ENCODE data around the gene CYBA. TPM values are rescaled to one million over a fixed set of nuclear protein-coding genes. Genes with fewer than 3 reads are reported as not detected.
A peak's percentile ranks its signal among the peaks of the same experiment; 100 is the strongest.
"Not testable (repeated sequence)": the region's sequence is repeated elsewhere in the genome, so short reads cannot be mapped to it uniquely, and the experiment has no call there.

Gene CYBA
- total RNA-seq, 1 experiment from 2014 or later, result 0.10 TPM

DNA sequence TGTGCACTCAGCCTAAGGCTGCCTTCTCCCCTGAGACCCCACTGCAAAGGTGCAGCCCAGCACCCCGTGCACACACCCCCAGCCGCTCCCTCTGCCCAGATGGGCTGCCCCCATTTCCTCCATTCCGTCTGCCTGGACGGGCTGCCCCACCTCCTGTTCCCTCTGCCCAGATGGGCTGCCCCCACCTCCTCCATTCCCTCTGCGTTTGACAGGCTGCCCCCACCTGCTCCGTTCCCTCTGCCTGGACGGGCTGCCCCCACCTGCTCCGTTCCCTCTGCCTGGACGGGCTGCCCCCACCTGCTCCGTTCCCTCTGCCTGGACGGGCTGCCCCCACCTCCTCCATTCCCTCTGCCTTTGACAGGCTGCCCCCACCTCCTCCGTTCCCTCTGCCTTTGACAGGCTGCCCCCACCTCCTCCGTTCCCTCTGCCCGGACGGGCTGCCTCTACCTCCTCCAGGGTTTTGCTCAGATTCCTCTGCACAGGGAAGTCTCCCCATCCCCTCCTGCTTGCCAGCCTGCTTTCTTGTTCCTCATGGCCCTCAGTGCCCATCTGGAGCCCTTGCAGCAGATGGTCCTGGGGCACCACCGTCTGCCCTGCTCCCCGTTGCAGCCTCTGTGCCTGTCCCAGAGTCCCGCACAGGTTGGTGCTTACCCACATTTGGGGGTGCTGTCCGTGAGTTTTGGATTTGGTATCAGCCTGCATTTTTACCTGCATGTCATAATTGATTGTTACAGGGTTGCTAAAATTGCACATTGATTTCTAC lies 35.9 kb downstream of the CYBA start:
- DNase-seq (ENCODE audit: low read depth), result no peak

- DNase-seq (ENCODE audit: low read depth), result no peak
Measured at GRCh38 chr16:88613911-88614817, 36.7 kb downstream of the CYBA start.

DNA sequence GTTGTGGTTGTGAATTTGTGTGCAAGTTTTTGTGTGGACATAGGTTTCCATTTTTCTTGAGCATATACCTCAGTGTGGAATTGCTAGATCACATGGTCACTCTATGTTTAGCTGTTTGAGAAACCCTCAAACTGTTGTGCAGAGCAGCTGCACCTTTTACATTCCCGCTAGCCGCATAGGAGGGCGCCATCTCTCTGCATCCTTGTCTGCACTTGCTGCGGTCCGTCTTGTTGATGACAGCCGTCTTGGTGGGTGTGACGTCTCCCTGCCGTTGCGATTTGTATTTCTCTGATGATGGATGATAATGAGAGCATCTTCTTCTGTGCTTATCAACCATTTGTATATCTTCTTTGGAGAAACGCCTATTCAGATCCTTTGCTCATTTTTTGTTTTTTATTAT lies 37.6 kb downstream of the CYBA start:
- DNase-seq (ENCODE audit: low read depth), result no peak

GRCh38 chr16:88610909-88611812 lies 39.7 kb downstream of the CYBA start:
- no peak for DNase-seq (ENCODE audit: low read depth)

- no peak for DNase-seq (ENCODE audit: low read depth)
Measured at GRCh38 chr16:88610080-88610479, 40.8 kb downstream of the CYBA start.

GRCh38 chr16:88609426-88609825 lies 41.4 kb downstream of the CYBA start:
- DNase-seq (ENCODE audit: low read depth), result not testable (repeated sequence)

- DNase-seq (ENCODE audit: low read depth), result no peak
Measured at GRCh38 chr16:88608076-88608475, 42.8 kb downstream of the CYBA start.

- DNase-seq (ENCODE audit: low read depth), result no peak
Measured at GRCh38 chr16:88606148-88606757, 44.6 kb downstream of the CYBA start.

GRCh38 chr16:88605186-88606147 lies 45.4 kb downstream of the CYBA start:
- DNase-seq (ENCODE audit: low read depth), result no peak

DNA sequence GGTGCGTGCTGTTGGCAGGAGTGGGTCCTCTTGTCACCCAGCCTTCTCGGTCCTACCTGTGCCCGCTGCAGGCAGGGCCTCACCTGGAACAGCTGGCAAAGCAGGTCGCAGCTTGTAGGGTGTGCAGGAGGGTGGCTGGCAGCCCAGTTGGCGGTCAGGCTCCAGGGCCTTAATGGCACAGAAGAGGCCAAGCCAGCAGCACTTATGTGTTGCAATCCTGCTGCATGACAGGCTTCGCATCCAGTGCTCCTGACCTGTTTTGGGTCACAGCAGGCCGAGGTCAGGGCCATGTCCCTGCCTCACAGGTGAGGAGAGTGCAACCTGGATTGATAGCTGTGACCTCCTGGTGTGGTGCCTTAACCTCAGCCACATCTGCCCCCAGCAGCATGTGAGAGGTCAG lies 48.8 kb downstream of the CYBA start:
- DNase-seq (ENCODE audit: low read depth), result no peak

GRCh38 chr16:88601313-88602036 lies 49.4 kb downstream of the CYBA start:
- no peak for DNase-seq (ENCODE audit: low read depth)

GRCh38 chr16:88600539-88600896 lies 50.3 kb downstream of the CYBA start:
- no peak for DNase-seq (ENCODE audit: low read depth)

- DNase-seq (ENCODE audit: low read depth), result no peak
Measured at GRCh38 chr16:88599825-88600538, 50.9 kb downstream of the CYBA start.

GRCh38 chr16:88599092-88599733 lies 51.6 kb downstream of the CYBA start:
- DNase-seq (ENCODE audit: low read depth), result no peak

DNA sequence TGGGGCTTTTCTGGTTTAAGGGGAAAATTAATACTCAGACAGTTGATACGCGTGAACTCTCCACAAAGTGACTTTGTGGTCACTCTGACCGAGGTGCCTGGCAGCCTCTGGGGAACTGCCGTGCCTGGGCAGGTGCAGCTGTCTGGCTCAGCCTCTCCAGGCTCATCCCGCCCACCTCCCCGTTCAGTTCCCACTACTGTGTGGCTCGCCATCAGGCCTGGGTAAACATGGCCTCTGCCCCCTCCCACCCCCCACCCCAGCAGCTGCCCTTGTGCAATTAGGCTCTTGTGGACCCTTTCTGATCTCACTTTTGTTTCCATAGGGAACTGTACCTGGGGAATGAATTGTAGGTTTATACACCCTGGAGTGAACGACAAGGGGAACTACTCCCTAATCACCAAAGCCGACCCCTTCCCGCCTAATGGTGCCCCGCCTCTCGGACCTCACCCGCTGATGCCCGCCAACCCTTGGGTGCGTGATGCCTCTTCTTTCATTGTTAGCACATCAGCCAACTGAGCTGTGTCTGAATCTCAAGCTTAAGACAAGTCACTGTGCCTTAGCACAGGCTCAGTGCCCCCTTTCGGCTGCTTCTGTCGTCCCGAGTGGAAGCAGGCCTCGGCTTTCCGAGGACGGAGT lies 52.9 kb downstream of the CYBA start:
- DNase-seq (ENCODE audit: low read depth), result no peak

GRCh38 chr16:88596483-88596882 lies 54.4 kb downstream of the CYBA start:
- peak; percentile 56 for DNase-seq (ENCODE audit: low read depth)

DNA sequence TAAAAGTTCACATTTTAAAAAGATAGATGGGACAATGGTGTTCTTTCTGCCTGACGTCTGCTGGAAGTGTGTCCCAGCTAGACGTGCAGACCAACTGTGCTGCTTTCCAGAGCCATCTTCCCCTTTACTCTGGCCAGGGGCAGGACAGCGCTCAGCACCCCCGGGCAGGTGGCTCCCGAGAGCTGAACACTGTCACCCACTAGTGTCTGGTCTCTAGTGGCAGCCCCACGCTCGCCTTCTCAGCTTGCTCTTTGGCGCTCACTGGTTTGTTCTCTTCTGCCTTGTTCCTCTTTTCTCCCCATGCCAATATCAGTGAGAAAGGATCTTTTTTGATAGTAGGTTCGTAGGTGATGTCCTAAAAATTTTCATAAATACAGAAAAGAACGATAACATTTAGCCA lies 54.9 kb downstream of the CYBA start:
- DNase-seq (ENCODE audit: low read depth), result no peak

DNA sequence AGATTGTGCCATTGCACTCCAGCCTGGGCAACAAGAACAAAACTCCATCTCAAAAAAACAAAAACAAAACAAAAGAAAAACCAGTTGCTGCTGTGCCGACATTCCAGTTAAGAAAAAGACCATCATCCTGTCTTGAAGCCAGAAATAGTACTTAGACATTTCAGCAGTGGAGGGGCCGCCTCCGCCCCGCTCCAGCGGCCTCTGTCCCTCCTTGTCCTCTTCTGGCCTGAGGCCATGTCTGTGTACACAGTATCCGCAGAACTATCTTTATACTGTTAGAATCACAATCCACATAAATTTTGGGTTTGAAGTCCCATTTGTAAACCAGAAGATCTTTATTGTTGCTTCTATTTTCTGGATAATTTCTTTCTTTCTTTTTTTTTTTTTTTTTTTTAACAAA lies 55.8 kb downstream of the CYBA start:
- no peak for DNase-seq (ENCODE audit: low read depth)
